Diencephalon (tissue), 1 donor: Measurements from ENCODE around the gene HRNR. TPM values are rescaled to one million over a fixed set of nuclear protein-coding genes. Genes with fewer than 3 reads are reported as not detected.

Experiments
- total RNA-seq: library from RNA; depleted of rRNA; stranded (reverse); fragments of >200 nt; gene quantifications from one replicate; pipeline ENCODE4 v1.2.3, GENCODE V29; 2014

Gene HRNR
- total RNA-seq = not detected

GRCh38 chr1:152224093-152224492, at the start of gene HRNR:
HRNR (minus strand) TSS chr1:152224193; CDS start chr1:152223253, 940 bp downstream.

Other genes starting within 250 kb of the HRNR start
- gene S100A10, start 230.3 kb downstream of the HRNR start, total RNA-seq = 16.4 TPM
- gene S100A11, start 187.2 kb downstream of the HRNR start, total RNA-seq = 5.1 TPM
- not detected for gene TCHHL1, start 135.1 kb downstream of the HRNR start, total RNA-seq
- 0.23 TPM for gene TCHH, start 108.7 kb downstream of the HRNR start, total RNA-seq
- gene RPTN, start 65.0 kb downstream of the HRNR start, total RNA-seq = not detected
- gene FLG, start 101.0 kb upstream of the HRNR start, total RNA-seq = not detected
- gene FLG2, start 135.8 kb upstream of the HRNR start, total RNA-seq = not detected
- gene CRNN, start 190.1 kb upstream of the HRNR start, total RNA-seq = not detected